Left lung (tissue), 10 donors: ENCODE data around the gene NAB1. TPM values are rescaled to one million over a fixed set of nuclear protein-coding genes. Genes with fewer than 3 reads are reported as not detected.

Experiments used
- ATAC-seq: fragments of 200-7000 bp; cut with Tn5 transposase; one replicate; pipeline ENCODE4 v1.9.1; 2020; ENCODE audit warnings: moderate library complexity
- DNase-seq, 4 donors: peaks; one replicate each; pipeline ENCODE4 v3.0.0-alpha.2; 2013 to 2020
- H3K27ac ChIP-seq, 2 donors: fragments of 200-600 bp; sonication (generic) in 1 of 2; one replicate each; pipeline versions ENCODE4 v1.5.0 to v1.8.0; 2020 to 2021
- H3K27me3 ChIP-seq, 2 donors: fragments of 200-600 bp; sonication (generic) in 1 of 2; one replicate each; pipeline versions ENCODE4 v1.5.0 to v1.8.0; 2020 to 2021
- H3K36me3 ChIP-seq, 2 donors: fragments of 200-600 bp; sonication (generic) in 1 of 2; one replicate each; pipeline versions ENCODE4 v1.5.0 to v1.8.0; 2020 to 2021
- H3K4me1 ChIP-seq, 2 donors: fragments of 200-600 bp; one replicate each; pipeline ENCODE4 v1.8.0; 2021
- H3K4me3 ChIP-seq, 2 donors: fragments of 200-600 bp; sonication (generic) in 1 of 2; one replicate each; pipeline versions ENCODE4 v1.5.0 to v1.8.0; 2020 to 2021; ENCODE audit warnings: mild to moderate bottlenecking in 1 of 2
- H3K9me3 ChIP-seq, 2 donors: fragments of 200-600 bp; sonication (generic) in 1 of 2; one replicate each; pipeline versions ENCODE4 v1.5.0 to v1.8.0; 2020 to 2021
- intact Hi-C, 2 donors: fragments of 100-400 bp; cut with DNase I; formaldehyde crosslinking; loops; one replicate each; pipeline versions ENCODE4 v1.11.2 to v1.14.2; 2022
- polyA plus RNA-seq, 6 donors: library from polyadenylated mRNA; unstranded; fragments of 120-200 nt; gene quantifications; one replicate each; pipeline ENCODE4 v1.2.1, GENCODE V29; 2013; ENCODE audit not compliant: insufficient read length in 6 of 6
- total RNA-seq, 2 donors: library from RNA; stranded (reverse); fragmentation: NEBNext Ultra II Directional; extraction: Animal tissue kit (Norgen Biotek cat#: 25700); gene quantifications; one replicate each; pipeline ENCODE4 v1.2.1, GENCODE V29; 2021
- TF ChIP-seq, protein P1 (sequence below), 2 donors: fragments of 200-600 bp; sonication (generic) in 1 of 2; IDR thresholded peaks; one replicate each; pipeline versions ENCODE4 v1.5.0 to v1.8.0; 2021; ENCODE audit warnings: antibody characterized with exemption in 2 of 2
- donor health status: DM: no; HTN: yes; CAD: no.
- donor health status: DM: no; HTN: no; CAD: no.

NAB1 gene
- total and polyA plus RNA-seq, 8 donors, result 28.4 to 85.3 (median 75.3) TPM

DNA sequence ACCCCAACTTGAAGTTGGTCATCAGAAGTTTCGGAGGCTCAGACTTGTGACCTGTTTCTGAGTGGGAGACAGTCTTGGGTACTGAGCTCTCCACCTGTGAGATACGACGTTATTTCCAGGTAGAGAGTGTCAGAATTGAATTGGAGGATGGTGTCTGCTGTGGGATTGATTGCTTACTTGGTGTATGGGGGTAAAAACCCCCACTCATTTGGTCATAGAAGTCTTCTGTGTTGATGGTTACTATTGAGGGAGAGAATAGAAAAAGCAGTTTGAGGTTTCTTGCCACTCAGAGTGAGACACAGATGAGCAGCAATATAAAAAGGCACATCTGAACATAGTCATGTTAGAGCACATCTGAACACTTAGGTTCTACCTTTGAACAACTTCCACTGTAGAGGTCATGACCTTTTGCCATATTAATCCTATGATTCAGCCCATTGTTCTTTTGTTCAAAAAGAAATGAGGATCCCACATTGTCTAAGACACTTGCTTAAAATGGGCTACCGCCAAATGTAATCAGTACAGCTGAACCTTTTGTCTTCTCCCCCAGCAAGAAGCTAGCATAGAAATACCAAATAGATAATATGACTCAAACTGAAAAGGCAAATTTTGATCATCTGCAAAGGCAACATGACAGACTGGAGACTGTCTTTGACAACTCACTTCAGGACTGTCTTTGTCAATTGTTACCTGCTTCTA lies 73.3 kb downstream of the NAB1 start:
- Histone ChIP-seq H3K9me3 (no peaks in the 10 kb centered on the region), H3K4me3 (no peak overlapping the region), H3K27ac (no peak overlapping the region), H3K36me3 (no peaks in the 10 kb centered on the region), H3K4me1 (peaks cover 0 to 9% of the 10 kb centered on the region in 2 donors), H3K27me3 (no peaks in the 10 kb centered on the region)
- intact Hi-C loops, result no loop called here
- TF ChIP-seq, protein P1, sequence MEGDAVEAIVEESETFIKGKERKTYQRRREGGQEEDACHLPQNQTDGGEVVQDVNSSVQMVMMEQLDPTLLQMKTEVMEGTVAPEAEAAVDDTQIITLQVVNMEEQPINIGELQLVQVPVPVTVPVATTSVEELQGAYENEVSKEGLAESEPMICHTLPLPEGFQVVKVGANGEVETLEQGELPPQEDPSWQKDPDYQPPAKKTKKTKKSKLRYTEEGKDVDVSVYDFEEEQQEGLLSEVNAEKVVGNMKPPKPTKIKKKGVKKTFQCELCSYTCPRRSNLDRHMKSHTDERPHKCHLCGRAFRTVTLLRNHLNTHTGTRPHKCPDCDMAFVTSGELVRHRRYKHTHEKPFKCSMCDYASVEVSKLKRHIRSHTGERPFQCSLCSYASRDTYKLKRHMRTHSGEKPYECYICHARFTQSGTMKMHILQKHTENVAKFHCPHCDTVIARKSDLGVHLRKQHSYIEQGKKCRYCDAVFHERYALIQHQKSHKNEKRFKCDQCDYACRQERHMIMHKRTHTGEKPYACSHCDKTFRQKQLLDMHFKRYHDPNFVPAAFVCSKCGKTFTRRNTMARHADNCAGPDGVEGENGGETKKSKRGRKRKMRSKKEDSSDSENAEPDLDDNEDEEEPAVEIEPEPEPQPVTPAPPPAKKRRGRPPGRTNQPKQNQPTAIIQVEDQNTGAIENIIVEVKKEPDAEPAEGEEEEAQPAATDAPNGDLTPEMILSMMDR (IDR thresholded peaks at IDR 0.05), result no peak
- ATAC-seq, result no peak
- no peak for DNase-seq

DNA sequence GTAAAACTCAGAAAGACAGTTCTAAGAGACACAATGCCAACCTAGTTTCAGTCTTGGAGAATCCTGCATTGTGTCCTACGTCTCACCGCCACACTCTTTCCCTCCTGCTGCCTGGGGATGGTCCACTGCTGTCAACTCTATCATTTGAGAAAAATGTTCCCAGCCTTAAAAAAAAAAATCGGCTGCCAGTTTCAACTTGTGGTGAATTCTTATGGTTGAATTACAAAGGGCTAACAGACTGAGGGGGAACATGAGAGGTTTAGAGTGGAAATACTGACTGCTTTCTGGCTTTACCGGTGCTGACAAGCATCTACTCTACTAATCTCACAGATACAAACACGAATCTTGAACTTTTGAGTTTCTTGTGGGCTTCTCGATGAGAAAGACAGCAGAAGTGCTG lies 74.0 kb downstream of the NAB1 start:
- Histone ChIP-seq H3K36me3 (no peaks in the 10 kb centered on the region), H3K27me3 (no peaks in the 10 kb centered on the region), H3K9me3 (no peaks in the 10 kb centered on the region), H3K4me1 (peaks cover 0 to 9% of the 10 kb centered on the region in 2 donors), H3K4me3 (no peak overlapping the region), H3K27ac (no peak overlapping the region)
- intact Hi-C loops, result no loop called here
- no peak for DNase-seq
- no peak for ATAC-seq
- TF ChIP-seq, protein P1 (IDR thresholded peaks at IDR 0.05), result no peak

DNA sequence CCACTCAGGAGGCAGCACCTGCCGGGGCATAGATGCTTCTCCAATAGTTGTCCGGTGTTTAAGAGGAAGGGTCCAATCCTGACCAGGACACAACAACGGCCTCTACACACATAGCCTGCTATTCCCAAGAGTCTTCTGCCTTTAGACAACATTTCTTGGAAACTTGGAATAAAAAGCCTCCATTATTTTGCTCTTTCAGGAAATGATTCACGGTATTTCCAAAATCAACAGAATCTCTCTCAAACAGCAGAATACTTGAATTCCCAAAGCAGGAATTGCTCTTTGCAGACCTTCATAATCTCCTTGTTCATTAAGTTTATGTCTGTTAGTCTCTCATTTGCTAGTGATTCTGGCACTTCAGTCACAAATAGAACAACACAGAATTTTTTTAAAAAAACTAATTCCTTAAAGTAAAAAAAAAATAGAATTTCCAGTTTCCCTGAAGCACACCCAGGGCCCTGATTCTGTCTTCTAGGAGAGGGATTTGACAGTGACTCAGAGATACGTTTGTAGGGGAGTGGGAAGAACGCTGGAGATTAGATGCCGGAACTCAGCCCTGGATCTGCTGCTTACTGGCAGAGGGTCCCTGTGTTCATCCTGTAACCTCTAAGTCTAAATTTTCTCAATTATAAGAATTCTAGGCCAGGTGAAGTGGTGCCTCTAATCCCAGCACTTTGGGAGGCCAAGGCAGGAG lies 74.7 kb downstream of the NAB1 start:
- ATAC-seq (no peak), DNase-seq (no peak)
- Histone ChIP-seq H3K27ac (no peak overlapping the region), H3K4me3 (no peak overlapping the region), H3K4me1 (peaks cover 0 to 6% of the 10 kb centered on the region in 2 donors), H3K9me3 (no peaks in the 10 kb centered on the region), H3K27me3 (no peaks in the 10 kb centered on the region), H3K36me3 (no peaks in the 10 kb centered on the region)
- TF ChIP-seq, protein P1 (IDR thresholded peaks at IDR 0.05), result no peak
- intact Hi-C loops, result no loop called here

DNA sequence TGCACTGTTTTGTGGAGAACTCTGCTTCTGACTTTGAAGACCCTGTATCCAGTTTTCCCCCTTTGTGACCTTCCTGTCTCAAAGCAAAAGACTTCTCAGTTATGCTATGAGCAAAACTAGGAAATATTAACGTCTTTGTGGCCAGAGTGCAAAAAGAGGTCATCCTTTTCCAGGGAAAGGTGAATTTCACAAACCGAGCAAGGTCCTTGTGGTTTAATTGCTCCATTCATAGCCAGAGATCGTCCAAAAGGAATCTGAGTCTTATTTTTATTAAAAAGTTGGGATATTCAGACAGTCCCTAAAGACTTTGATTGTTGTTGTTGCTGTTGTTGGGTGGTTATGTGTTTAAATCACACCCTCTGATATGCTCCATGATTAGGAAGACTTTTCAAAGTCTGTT lies 77.4 kb downstream of the NAB1 start:
- TF ChIP-seq, protein P1 (IDR thresholded peaks at IDR 0.05), result no peak
- Histone ChIP-seq H3K36me3 (no peaks in the 10 kb centered on the region), H3K4me3 (no peak overlapping the region), H3K27me3 (no peaks in the 10 kb centered on the region), H3K27ac (no peak overlapping the region), H3K4me1 (no peaks in the 10 kb centered on the region), H3K9me3 (no peaks in the 10 kb centered on the region)
- DNase-seq (no peak), ATAC-seq (no peak)
- intact Hi-C loops, result no loop called here

DNA sequence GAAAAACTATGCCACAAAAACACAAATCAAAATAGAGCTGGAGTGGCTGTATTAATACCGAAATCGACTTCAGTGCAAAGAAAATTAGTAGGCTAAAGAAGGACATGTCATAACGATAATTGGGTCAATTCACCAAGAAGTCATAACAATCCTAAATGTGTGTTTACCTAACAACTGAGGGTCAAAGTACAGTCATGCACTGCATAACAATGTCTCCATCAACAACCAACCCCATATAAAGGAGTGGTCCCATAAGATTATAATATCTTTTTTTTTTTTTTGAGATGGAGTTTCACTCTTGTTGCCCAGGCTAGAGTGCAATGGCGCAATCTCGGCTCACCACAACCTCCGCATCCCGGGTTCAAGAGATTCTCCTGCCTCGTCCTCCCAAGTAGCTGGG lies 87.5 kb downstream of the NAB1 start:
- Histone ChIP-seq H3K9me3 (no peaks in the 10 kb centered on the region), H3K4me3 (no peak overlapping the region), H3K27ac (no peak overlapping the region), H3K27me3 (no peaks in the 10 kb centered on the region), H3K4me1 (no peaks in the 10 kb centered on the region), H3K36me3 (no peaks in the 10 kb centered on the region)
- intact Hi-C loops, result no loop called here
- DNase-seq (no peak), ATAC-seq (no peak)
- TF ChIP-seq, protein P1 (IDR thresholded peaks at IDR 0.05), result no peak
